Measurements from ENCODE around the gene MYPN.

- TF ChIP-seq CTCF (IDR thresholded peaks at IDR 0.05) = no peak
- TF ChIP-seq POLR2A (IDR thresholded peaks at IDR 0.05) = no peak
Measured at GRCh38 chr10:68231817-68232251, 122.5 kb downstream of the MYPN start, which contains the start of gene ATOH7.
